HCT116 (cell line): ENCODE measurements around the gene SYNPR. TPM values are rescaled to one million over a fixed set of nuclear protein-coding genes. Genes with fewer than 3 reads are reported as not detected.

ENCODE experiments used
- ATAC-seq: fragments of 200-7000 bp; cut with Tn5 transposase; 2 replicates; pipeline ENCODE4 v1.9.1; 2020; ENCODE audit warnings: mild to moderate bottlenecking, moderate library complexity
- BruUV-seq: library from RNA; stranded (reverse); fragments of 400-500 nt; replicated peaks from 2 replicates; lab custom pipeline; 2021; lab: Mats Ljungman, UMichigan
- CTCF ChIA-PET: fragments of 300-600 bp; sonication (Branson Sonifier 250); formaldehyde crosslinking; loops from one replicate; lab custom pipeline; 2021; ENCODE audit warnings: antibody characterized with exemption; lab: Charles Lee
- POLR2A ChIA-PET: fragments of 300-600, 350-600 bp; sonication (Branson Sonifier 250); formaldehyde crosslinking; loops from one replicate; lab custom pipeline; 2021; ENCODE audit warnings: antibody characterized with exemption; lab: Charles Lee
- RAD21 ChIA-PET, 2 experiments: fragments of 300-600 bp; sonication (Branson Sonifier 250); formaldehyde crosslinking; loops; one replicate each; lab custom pipeline; 2023; ENCODE audit warnings: low total read pairs in 2 of 2; ENCODE audit not compliant: uncharacterized antibody in 2 of 2, unreplicated experiment in 2 of 2, low non-redundant PET in 1 of 2; lab: Charles Lee
- DNase-seq: peaks from one replicate; pipeline ENCODE4 v3.0.0-alpha.2; 2010; ENCODE audit warnings: low read depth, low spot score
- H2AFZ ChIP-seq: fragments of 200-600 bp; shearing (Covaris generic), sonication (generic); 2 replicates; pipeline ENCODE4 v1.6.1; 2017; ENCODE audit warnings: low read depth, mixed run types, mixed read lengths, antibody characterized with exemption, low read length; ENCODE audit not compliant: poor library complexity, severe bottlenecking
- H3K27ac ChIP-seq: 2 replicates; pipeline ENCODE4 v1.5.1; 2012; ENCODE audit warnings: low read depth, low read length
- H3K27me3 ChIP-seq: fragments of 200-600 bp; sonication (generic); 2 replicates; pipeline ENCODE4 v1.6.1; 2016; ENCODE audit warnings: mixed run types, low read length, mixed read lengths; ENCODE audit not compliant: insufficient read depth
- H3K36me3 ChIP-seq, 2 experiments: fragments of 200-500 bp in 1 of 2; fragments of 200-600 bp in 1 of 2; sonication (Bioruptor generic) in 1 of 2; sonication (generic) in 1 of 2; 2 replicates each; pipeline versions ENCODE4 v1.5.1 to v1.6.1; 2014 to 2016; ENCODE audit warnings: low read length in 2 of 2, inconsistent platforms in 1 of 2, mixed read lengths in 1 of 2, mixed run types in 1 of 2; ENCODE audit not compliant: insufficient read depth in 2 of 2, control insufficient read depth in 1 of 2
- H3K4me1 ChIP-seq, 2 experiments: fragments of 200-600 bp in 1 of 2; sonication (generic) in 1 of 2; 2 replicates each; pipeline versions ENCODE4 v1.5.1 to v1.6.1; 2012 to 2017; ENCODE audit warnings: low read length in 2 of 2, inconsistent platforms in 1 of 2, mild to moderate bottlenecking in 1 of 2, mixed read lengths in 1 of 2, mixed run types in 1 of 2, moderate library complexity in 1 of 2; ENCODE audit not compliant: insufficient read depth in 2 of 2, control insufficient read depth in 1 of 2
- H3K4me2 ChIP-seq: fragments of 200-600 bp; sonication (generic); 2 replicates; pipeline ENCODE4 v1.6.1; 2017; ENCODE audit warnings: mixed run types, low read length, mixed read lengths
- H3K4me3 ChIP-seq, 2 experiments: fragments of 200-600 bp in 1 of 2; sonication (generic) in 1 of 2; replicated peaks in 1 of 2; 2 replicates each; pipeline ENCODE4 v1.5.1; 2011 to 2016; ENCODE audit warnings: low read length in 2 of 2, control low read depth in 1 of 2, low read depth in 1 of 2, mild to moderate bottlenecking in 1 of 2, mixed read lengths in 1 of 2, mixed run types in 1 of 2
- H3K79me2 ChIP-seq: fragments of 200-600 bp; sonication (generic); 2 replicates; pipeline ENCODE4 v1.6.1; 2017; ENCODE audit warnings: mild to moderate bottlenecking, mixed run types, low read length, moderate library complexity, mixed read lengths; ENCODE audit not compliant: insufficient read depth
- H3K9ac ChIP-seq: fragments of 200-600 bp; sonication (generic); 2 replicates; pipeline ENCODE4 v1.6.1; 2016; ENCODE audit warnings: low read length, mixed read lengths
- H3K9me2 ChIP-seq: fragments of 200-600 bp; sonication (generic), shearing (Covaris generic); 2 replicates; pipeline ENCODE4 v1.6.1; 2017; ENCODE audit warnings: mixed run types, mild to moderate bottlenecking, moderate library complexity; ENCODE audit not compliant: insufficient read depth
- H3K9me3 ChIP-seq, 2 experiments: fragments of 200-500 bp in 1 of 2; fragments of 200-600 bp in 1 of 2; sonication (Bioruptor generic) in 1 of 2; sonication (generic) in 1 of 2; 2 replicates each; pipeline ENCODE4 v1.6.1; 2014 to 2017; ENCODE audit warnings: low read length in 2 of 2, mixed read lengths in 2 of 2, inconsistent platforms in 1 of 2, low read depth in 1 of 2, mild to moderate bottlenecking in 1 of 2, mixed run types in 1 of 2, moderate library complexity in 1 of 2; ENCODE audit not compliant: control insufficient read depth in 1 of 2, insufficient read depth in 1 of 2
- H4K20me1 ChIP-seq: fragments of 200-600 bp; sonication (generic), shearing (Covaris generic); 2 replicates; pipeline ENCODE4 v1.6.1; 2017; ENCODE audit warnings: mixed run types, mild to moderate bottlenecking, moderate library complexity; ENCODE audit not compliant: insufficient read depth
- CEBPB ChIP-seq: IDR thresholded peaks from 2 replicates; pipeline ENCODE4 v1.6.1; 2012; ENCODE audit warnings: low read depth
- ELF1 ChIP-seq: IDR thresholded peaks from 2 replicates; pipeline ENCODE4 v1.6.1; 2012; ENCODE audit warnings: low read depth, borderline replicate concordance
- EZH2phosphoT487 ChIP-seq: fragments of 200-600 bp; IDR thresholded peaks from 2 replicates; pipeline ENCODE4 v1.6.1; 2018; ENCODE audit warnings: antibody characterized with exemption, borderline replicate concordance
- FOSL1 ChIP-seq: IDR thresholded peaks from 2 replicates; pipeline ENCODE4 v1.6.1; 2012; ENCODE audit warnings: low read depth
- POLR2A ChIP-seq: IDR thresholded peaks from 2 replicates; pipeline ENCODE4 v1.7.0; 2011; ENCODE audit warnings: borderline replicate concordance; ENCODE audit not compliant: insufficient read depth, insufficient read length; ENCODE audit errors: extremely low read depth
- RAD21 ChIP-seq: IDR thresholded peaks from 2 replicates; pipeline ENCODE4 v1.6.1; 2012; ENCODE audit warnings: low read depth, mild to moderate bottlenecking
- SIN3A ChIP-seq: IDR thresholded peaks from 2 replicates; pipeline ENCODE4 v1.6.1; 2012; ENCODE audit warnings: low read depth
- SRF ChIP-seq: IDR thresholded peaks from 2 replicates; pipeline ENCODE4 v1.6.1; 2012; ENCODE audit warnings: low read depth
- ZBTB33 ChIP-seq: IDR thresholded peaks from 2 replicates; pipeline ENCODE4 v1.6.1; 2011; ENCODE audit warnings: mild to moderate bottlenecking, low read length, moderate library complexity; ENCODE audit not compliant: insufficient replicate concordance; ENCODE audit errors: extremely low read depth
- ZNF274 ChIP-seq: fragments of 200-500 bp; sonication (Bioruptor generic); IDR thresholded peaks from 2 replicates; pipeline ENCODE4 v1.6.1; 2014; ENCODE audit warnings: mild to moderate bottlenecking, low read depth, low read length, inconsistent platforms
- intact Hi-C: fragments of 100-400 bp; cut with micrococcal nuclease; formaldehyde crosslinking; loops from 2 replicates; pipeline ENCODE4 v1.10.0; 2022
- total RNA-seq: library from RNA; stranded (reverse); gene quantifications from one replicate; pipeline ENCODE4 v1.2.1, GENCODE V29; 2021; ENCODE audit not compliant: unreplicated experiment
- TF ChIP-seq, protein P1 (sequence below): IDR thresholded peaks from 2 replicates; pipeline ENCODE4 v1.6.1; 2012; ENCODE audit warnings: low read depth

The SYNPR gene
- total RNA-seq, 1 experiment from 2014 or later, result not detected

- no peaks in the 10 kb centered on the region for H4K20me1 ChIP-seq
- no peaks in the 10 kb centered on the region for H3K9me3 ChIP-seq
- no peaks in the 10 kb centered on the region for H3K27me3 ChIP-seq
- no peaks in the 10 kb centered on the region for H3K4me1 ChIP-seq
- POLR2A ChIA-PET, result no interaction called here
- H2AFZ ChIP-seq, result no peak overlapping the region
- no peak overlapping the region for H3K27ac ChIP-seq
- TF ChIP-seq ELF1, result no peak
- TF ChIP-seq ZBTB33, result no peak
- no peak for TF ChIP-seq SRF
- no peaks in the 10 kb centered on the region for H3K36me3 ChIP-seq
- CTCF ChIA-PET, result no interaction called here
- no peaks in the 10 kb centered on the region for H3K79me2 ChIP-seq
- no peak for ATAC-seq
- no TSS peak for BruUV-seq
- H3K9ac ChIP-seq, result no peak overlapping the region
- H3K4me2 ChIP-seq, result no peak overlapping the region
- no peak overlapping the region for H3K4me3 ChIP-seq
- H3K9me2 ChIP-seq, result no peaks in the 10 kb centered on the region
- intact Hi-C loops, result no loop called here
- DNase-seq, result no peak
- RAD21 ChIA-PET, result no interaction called here
These were observed 214.4 kb downstream of the SYNPR start for GRCh38 chr3:63492464-63492863.

DNA sequence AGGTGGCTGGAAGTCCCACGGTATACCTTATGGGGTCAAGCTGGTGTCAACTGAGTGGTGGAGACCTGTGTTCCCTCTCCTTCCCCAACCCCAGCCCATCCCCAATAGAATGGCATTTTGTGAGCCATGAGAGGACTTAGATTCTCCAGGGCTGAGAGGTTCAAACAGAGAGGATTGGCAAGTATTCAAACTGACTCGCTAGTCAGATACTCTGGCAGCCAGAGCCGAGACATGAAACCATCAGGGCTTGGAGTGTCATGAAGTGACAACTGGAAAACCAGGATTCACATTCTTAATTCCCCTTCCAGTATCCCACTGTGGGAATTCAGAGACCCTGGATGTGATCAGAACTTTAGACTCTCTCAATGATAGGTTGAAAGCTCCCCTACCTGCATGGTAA, 215.0 kb downstream of the SYNPR start:
- no TSS peak for BruUV-seq
- H3K4me1 ChIP-seq, result no peaks in the 10 kb centered on the region
- H3K27me3 ChIP-seq, result no peaks in the 10 kb centered on the region
- ChIA-PET CTCF (no interaction called here), RAD21 (no interaction called here), POLR2A (no interaction called here)
- DNase-seq (no peak), ATAC-seq (no peak)
- no peak overlapping the region for H3K27ac ChIP-seq
- no peak overlapping the region for H3K4me2 ChIP-seq
- no peaks in the 10 kb centered on the region for H3K9me2 ChIP-seq
- H2AFZ ChIP-seq, result no peak overlapping the region
- H3K79me2 ChIP-seq, result no peaks in the 10 kb centered on the region
- no peaks in the 10 kb centered on the region for H3K36me3 ChIP-seq
- intact Hi-C loops, result no loop called here
- no peak overlapping the region for H3K9ac ChIP-seq
- TF ChIP-seq SIN3A (no peak), ZNF274 (no peak), EZH2phosphoT487 (no peak), POLR2A (no peak), CEBPB (no peak), FOSL1 (no peak), RAD21 (no peak), SRF (no peak)
- TF ChIP-seq, protein P1, sequence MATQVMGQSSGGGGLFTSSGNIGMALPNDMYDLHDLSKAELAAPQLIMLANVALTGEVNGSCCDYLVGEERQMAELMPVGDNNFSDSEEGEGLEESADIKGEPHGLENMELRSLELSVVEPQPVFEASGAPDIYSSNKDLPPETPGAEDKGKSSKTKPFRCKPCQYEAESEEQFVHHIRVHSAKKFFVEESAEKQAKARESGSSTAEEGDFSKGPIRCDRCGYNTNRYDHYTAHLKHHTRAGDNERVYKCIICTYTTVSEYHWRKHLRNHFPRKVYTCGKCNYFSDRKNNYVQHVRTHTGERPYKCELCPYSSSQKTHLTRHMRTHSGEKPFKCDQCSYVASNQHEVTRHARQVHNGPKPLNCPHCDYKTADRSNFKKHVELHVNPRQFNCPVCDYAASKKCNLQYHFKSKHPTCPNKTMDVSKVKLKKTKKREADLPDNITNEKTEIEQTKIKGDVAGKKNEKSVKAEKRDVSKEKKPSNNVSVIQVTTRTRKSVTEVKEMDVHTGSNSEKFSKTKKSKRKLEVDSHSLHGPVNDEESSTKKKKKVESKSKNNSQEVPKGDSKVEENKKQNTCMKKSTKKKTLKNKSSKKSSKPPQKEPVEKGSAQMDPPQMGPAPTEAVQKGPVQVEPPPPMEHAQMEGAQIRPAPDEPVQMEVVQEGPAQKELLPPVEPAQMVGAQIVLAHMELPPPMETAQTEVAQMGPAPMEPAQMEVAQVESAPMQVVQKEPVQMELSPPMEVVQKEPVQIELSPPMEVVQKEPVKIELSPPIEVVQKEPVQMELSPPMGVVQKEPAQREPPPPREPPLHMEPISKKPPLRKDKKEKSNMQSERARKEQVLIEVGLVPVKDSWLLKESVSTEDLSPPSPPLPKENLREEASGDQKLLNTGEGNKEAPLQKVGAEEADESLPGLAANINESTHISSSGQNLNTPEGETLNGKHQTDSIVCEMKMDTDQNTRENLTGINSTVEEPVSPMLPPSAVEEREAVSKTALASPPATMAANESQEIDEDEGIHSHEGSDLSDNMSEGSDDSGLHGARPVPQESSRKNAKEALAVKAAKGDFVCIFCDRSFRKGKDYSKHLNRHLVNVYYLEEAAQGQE, result no peak
- H4K20me1 ChIP-seq, result no peaks in the 10 kb centered on the region
- no peaks in the 10 kb centered on the region for H3K9me3 ChIP-seq
- H3K4me3 ChIP-seq, result no peak overlapping the region
